SU-DHL-6 (cell line): Measurements from ENCODE around the gene CLSTN2.

Source experiments
- CTCF ChIP-seq: fragments of 200-600 bp; sonication (generic); IDR thresholded peaks from one replicate; pipeline ENCODE4 v1.5.1; 2017; ENCODE audit warnings: antibody characterized with exemption, mild to moderate bottlenecking, low read length, moderate library complexity; ENCODE audit not compliant: insufficient read depth, poor library complexity, severe bottlenecking
- EZH2phosphoT487 ChIP-seq: fragments of 200-600 bp; sonication (generic), shearing (Covaris generic); conservative IDR thresholded peaks from 2 replicates; pipeline ENCODE4 v1.6.1; 2018; ENCODE audit warnings: mild to moderate bottlenecking, antibody characterized with exemption, low read length, moderate library complexity, mixed read lengths

GRCh38 chr3:140061211-140061610 is 126.2 kb downstream of the CLSTN2 start:
- TF ChIP-seq EZH2phosphoT487 (no peak), CTCF (no peak)
